Breast epithelium (tissue), 4 donors: ENCODE results near the gene ANO2. TPM values are rescaled to one million over a fixed set of nuclear protein-coding genes. Genes with fewer than 3 reads are reported as not detected.

Experiments used
- DNase-seq, 2 donors: peaks; one replicate each; pipeline ENCODE4 v3.0.0-alpha.2; 2019; ENCODE audit warnings: low spot score in 2 of 2
- H3K27ac ChIP-seq, 2 donors: fragments of 200-600 bp; sonication (generic) in 1 of 2; one replicate each; pipeline ENCODE4 v1.5.1; 2016 to 2019; ENCODE audit warnings: mild to moderate bottlenecking in 1 of 2
- H3K27me3 ChIP-seq, 2 donors: fragments of 200-600 bp; sonication (generic) in 1 of 2; one replicate each; pipeline versions ENCODE4 v1.5.1 to v1.6.0; 2017 to 2019; ENCODE audit warnings: control low read depth in 1 of 2, mild to moderate bottlenecking in 1 of 2
- H3K36me3 ChIP-seq: fragments of 200-600 bp; one replicate; pipeline ENCODE4 v1.5.1; 2019
- H3K4me1 ChIP-seq, 2 donors: fragments of 200-600 bp; sonication (generic); one replicate each; pipeline ENCODE4 v1.5.1; 2016 to 2019; ENCODE audit warnings: control low read depth in 1 of 2
- H3K4me3 ChIP-seq, 3 donors: fragments of 200-600 bp; sonication (generic); 1 replicate in 2 of 3; 2 replicates in 1 of 3; pipeline ENCODE4 v1.5.1; 2016 to 2019; ENCODE audit warnings: mild to moderate bottlenecking in 3 of 3, moderate library complexity in 2 of 3
- H3K9me3 ChIP-seq, 2 donors: fragments of 200-600 bp; sonication (generic) in 1 of 2; one replicate each; pipeline ENCODE4 v1.5.1; 2016 to 2019; ENCODE audit warnings: control low read depth in 1 of 2
- POLR2A ChIP-seq: fragments of 450-650 bp; IDR thresholded peaks from one replicate; pipeline ENCODE4 v1.6.1; 2016; ENCODE audit warnings: antibody characterized with exemption, mild to moderate bottlenecking, moderate library complexity
- POLR2AphosphoS5 ChIP-seq, 3 donors: sonication (generic); formaldehyde crosslinking; IDR thresholded peaks; one replicate each; pipeline ENCODE4 v1.6.1; 2017; ENCODE audit warnings: antibody characterized with exemption in 3 of 3
- intact Hi-C: fragments of 100-400 bp; cut with DNase I; formaldehyde crosslinking; loops from one replicate; pipeline ENCODE4 v1.15.1; 2023; ENCODE audit warnings: low total_unique reads
- total RNA-seq, 3 donors: library from RNA; depleted of rRNA; stranded (reverse); fragments of >200 nt; gene quantifications; one replicate each; pipeline ENCODE4 v1.1.0, GENCODE V29; 2016
- TF ChIP-seq, protein P1 (sequence below), 3 donors: fragments of 450-650 bp; IDR thresholded peaks; one replicate each; pipeline ENCODE4 v1.5.1; 2016 to 2017; ENCODE audit warnings: antibody characterized with exemption in 3 of 3, mild to moderate bottlenecking in 3 of 3, moderate library complexity in 3 of 3

ANO2 gene
- total RNA-seq, 3 donors from 2014 or later, result 5.0 to 33.1 (median 16.8) TPM

DNA sequence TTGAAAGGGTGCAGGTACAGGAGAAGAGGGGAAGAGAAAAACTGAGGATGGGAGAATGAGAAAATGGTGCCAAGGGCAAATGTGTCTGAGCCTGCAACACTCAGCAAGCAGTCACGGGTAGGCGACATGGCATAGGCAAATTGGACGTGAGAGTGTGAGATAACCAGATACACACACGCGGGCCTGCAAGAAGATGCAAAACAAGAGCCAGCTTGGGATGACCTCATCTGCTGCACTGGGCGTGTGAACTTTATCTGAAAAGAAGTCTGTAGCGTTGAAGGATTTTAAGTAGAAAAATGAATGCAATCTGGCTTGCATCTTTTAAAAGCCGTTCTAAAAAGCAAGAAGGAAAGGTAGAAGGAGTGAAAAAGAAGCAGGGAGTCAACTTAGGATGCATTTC lies 352.7 kb downstream of the ANO2 start:
- intact Hi-C loops, result no loop called here
- no peak for TF ChIP-seq POLR2AphosphoS5 (IDR thresholded peaks at IDR 0.05)
- TF ChIP-seq, protein P1, sequence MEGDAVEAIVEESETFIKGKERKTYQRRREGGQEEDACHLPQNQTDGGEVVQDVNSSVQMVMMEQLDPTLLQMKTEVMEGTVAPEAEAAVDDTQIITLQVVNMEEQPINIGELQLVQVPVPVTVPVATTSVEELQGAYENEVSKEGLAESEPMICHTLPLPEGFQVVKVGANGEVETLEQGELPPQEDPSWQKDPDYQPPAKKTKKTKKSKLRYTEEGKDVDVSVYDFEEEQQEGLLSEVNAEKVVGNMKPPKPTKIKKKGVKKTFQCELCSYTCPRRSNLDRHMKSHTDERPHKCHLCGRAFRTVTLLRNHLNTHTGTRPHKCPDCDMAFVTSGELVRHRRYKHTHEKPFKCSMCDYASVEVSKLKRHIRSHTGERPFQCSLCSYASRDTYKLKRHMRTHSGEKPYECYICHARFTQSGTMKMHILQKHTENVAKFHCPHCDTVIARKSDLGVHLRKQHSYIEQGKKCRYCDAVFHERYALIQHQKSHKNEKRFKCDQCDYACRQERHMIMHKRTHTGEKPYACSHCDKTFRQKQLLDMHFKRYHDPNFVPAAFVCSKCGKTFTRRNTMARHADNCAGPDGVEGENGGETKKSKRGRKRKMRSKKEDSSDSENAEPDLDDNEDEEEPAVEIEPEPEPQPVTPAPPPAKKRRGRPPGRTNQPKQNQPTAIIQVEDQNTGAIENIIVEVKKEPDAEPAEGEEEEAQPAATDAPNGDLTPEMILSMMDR (IDR thresholded peaks at IDR 0.05), result no peak
- no peak for TF ChIP-seq POLR2A
- Histone ChIP-seq H3K4me1 (no peaks in the 10 kb centered on the region), H3K9me3 (no peaks in the 10 kb centered on the region), H3K36me3 (no peaks in the 10 kb centered on the region), H3K4me3 (no peak overlapping the region), H3K27ac (no peak overlapping the region), H3K27me3 (no peaks in the 10 kb centered on the region)
- DNase-seq, result no peak

DNA sequence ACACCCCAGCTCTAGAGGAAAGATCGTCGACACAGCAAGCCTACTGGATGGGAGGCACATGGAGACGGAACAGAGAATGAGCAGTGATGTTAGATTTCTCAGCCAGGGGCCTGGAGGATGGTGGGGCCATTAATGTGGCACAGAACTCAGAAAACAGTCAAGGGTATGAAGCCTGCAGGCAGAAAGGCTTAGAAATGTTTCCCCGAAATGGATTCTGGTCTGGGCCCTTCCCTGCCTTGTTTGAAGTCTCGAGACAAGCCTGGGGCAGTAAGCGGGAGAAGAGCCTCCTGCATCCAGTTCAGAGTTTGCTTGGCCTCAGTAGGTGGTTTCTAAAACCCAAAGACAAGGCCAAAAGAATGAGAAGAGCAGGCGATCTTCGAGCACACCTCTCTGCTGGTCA lies 354.7 kb downstream of the ANO2 start:
- Histone ChIP-seq H3K36me3 (no peaks in the 10 kb centered on the region), H3K27me3 (no peaks in the 10 kb centered on the region), H3K9me3 (no peaks in the 10 kb centered on the region), H3K27ac (no peak overlapping the region), H3K4me1 (no peaks in the 10 kb centered on the region), H3K4me3 (no peak overlapping the region)
- intact Hi-C loops, result no loop called here
- TF ChIP-seq, protein P1 (IDR thresholded peaks at IDR 0.05), result no peak
- TF ChIP-seq POLR2A, result no peak
- no peak for TF ChIP-seq POLR2AphosphoS5 (IDR thresholded peaks at IDR 0.05)
- no peak for DNase-seq

DNA sequence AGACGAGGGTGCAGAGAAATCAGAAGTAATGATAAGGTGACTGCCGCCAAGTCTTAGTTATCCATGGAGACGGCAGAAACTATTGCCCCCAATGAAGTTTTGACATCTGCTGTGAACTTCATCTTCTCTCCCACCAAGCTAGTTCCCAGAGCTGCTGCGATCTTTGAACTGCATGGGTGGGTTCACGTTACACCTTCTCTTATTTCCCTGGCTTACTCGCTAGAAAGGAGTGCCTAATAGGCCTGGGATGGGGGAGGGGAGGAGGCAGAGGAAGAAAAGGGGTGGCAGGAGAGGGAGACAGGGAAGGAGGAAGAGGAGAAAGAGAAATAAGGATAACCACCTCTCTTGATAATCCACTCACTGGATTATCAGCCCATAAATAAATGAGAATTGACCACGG lies 356.0 kb downstream of the ANO2 start:
- H3K27me3 ChIP-seq, result no peaks in the 10 kb centered on the region
- H3K27ac ChIP-seq, result no peak overlapping the region
- no peak for TF ChIP-seq POLR2A
- TF ChIP-seq, protein P1 (IDR thresholded peaks at IDR 0.05), result no peak
- no peak for TF ChIP-seq POLR2AphosphoS5 (IDR thresholded peaks at IDR 0.05)
- no peak for DNase-seq
- H3K9me3 ChIP-seq, result no peaks in the 10 kb centered on the region
- no peaks in the 10 kb centered on the region for H3K36me3 ChIP-seq
- H3K4me1 ChIP-seq, result no peaks in the 10 kb centered on the region
- intact Hi-C loops, result no loop called here
- no peak overlapping the region for H3K4me3 ChIP-seq

DNA sequence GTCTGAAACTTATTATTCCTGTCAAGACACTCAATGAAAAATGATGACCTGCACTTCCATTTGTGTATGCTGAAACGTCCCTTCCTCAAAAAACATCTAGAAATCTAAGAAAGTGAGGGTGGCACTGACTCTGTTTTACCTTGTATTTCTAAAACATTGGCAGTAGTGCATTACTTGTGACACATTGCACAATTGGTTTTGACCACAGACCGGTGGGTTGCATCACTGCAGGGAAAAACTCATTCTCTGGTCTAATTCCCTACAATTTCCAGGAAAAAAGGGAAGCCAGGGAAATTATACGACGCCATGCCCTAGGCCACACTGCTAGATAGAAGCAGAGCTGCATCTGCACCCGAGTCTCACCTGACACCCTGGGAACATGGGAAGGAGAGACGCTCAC lies 356.5 kb downstream of the ANO2 start:
- TF ChIP-seq, protein P1 (IDR thresholded peaks at IDR 0.05), result no peak
- TF ChIP-seq POLR2AphosphoS5 (IDR thresholded peaks at IDR 0.05), result no peak
- no peak overlapping the region for H3K27ac ChIP-seq
- no peak for DNase-seq
- no peaks in the 10 kb centered on the region for H3K9me3 ChIP-seq
- H3K27me3 ChIP-seq, result no peaks in the 10 kb centered on the region
- no peak overlapping the region for H3K4me3 ChIP-seq
- H3K36me3 ChIP-seq, result no peaks in the 10 kb centered on the region
- no peaks in the 10 kb centered on the region for H3K4me1 ChIP-seq
- intact Hi-C loops, result no loop called here

DNA sequence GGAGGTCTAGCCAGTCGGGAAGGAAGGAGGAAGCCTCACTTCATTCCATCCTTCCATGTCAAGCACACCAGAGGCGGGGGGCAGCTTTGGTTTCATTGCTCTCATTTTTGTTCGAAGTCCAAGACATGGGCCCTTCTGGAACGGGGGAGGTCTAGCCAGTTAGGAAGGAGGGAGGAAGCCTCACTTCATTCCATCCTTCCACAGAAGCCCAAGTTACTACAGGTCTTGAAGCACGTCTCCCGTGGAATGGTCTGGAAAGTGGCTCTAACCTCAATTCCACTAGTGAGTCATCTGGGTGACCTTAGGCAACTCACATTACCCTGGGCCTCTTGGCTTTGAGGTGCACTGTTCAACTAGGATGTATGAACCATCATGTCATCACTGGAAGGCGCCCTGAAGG lies 356.9 kb downstream of the ANO2 start:
- H3K9me3 ChIP-seq, result no peaks in the 10 kb centered on the region
- no peaks in the 10 kb centered on the region for H3K36me3 ChIP-seq
- intact Hi-C loops, result no loop called here
- H3K4me3 ChIP-seq, result no peak overlapping the region
- H3K27ac ChIP-seq, result no peak overlapping the region
- no peaks in the 10 kb centered on the region for H3K4me1 ChIP-seq
- TF ChIP-seq POLR2AphosphoS5 (IDR thresholded peaks at IDR 0.05) (no peak), POLR2A (no peak)
- TF ChIP-seq, protein P1 (IDR thresholded peaks at IDR 0.05), result no peak
- H3K27me3 ChIP-seq, result no peaks in the 10 kb centered on the region
- DNase-seq, result no peak
